ENCODE measurements around the gene S100A5.
"Not testable (repeated sequence)": the region's sequence is repeated elsewhere in the genome, so short reads cannot be mapped to it uniquely, and the experiment has no call there.

S100A5 gene

DNA sequence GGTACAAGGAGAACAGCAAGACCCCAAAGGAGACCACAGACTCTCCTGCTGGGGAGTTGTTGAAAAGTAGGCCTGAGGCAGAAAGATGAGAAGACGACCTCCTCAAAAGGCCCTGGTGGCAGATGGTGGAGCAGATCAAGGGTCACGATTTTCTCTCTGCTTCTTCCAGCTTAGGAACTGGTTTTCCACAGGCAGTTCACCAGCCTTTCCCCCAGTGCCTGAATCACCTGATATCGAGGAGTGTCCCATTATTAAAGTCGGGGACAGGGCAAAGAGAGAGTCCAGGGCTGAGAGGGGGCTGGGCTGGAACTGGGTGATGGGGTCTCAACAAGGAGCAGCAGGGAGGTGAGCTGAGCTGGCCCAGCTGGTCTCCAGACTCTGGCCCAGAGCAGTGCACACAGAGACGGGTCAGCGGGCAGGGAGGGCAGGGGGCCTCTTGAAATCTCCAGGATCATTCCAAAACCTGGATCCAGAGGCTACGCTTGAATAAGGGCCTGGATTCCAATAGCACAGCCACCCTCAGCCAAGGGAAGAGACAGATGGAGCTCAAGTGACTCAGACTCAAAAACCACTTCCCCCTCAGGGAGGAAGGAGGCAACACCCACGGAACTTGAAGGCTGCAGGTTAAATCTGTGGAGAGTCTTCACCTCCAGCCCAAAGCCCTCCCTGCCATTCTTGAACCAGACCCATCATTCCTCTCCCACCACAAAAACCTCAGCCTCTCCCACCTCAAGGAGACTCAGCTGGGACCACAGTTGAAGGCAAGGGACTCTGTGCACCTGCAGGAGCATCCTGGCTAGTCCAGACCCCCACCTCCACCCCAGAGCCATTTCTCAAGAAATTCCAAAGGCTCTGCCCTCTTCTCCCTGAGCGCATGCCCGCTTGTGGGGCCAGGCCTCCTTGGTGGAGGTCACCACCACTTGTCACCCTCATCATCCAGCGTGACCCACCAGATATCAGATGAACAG lies at the start of gene S100A5:
Gene S100A5 (minus strand): TSS at position 541 of the 968 bp plus-strand sequence. CDS start 743 bp downstream, outside the sequence.
- ATAC-seq (replicated peaks; ENCODE audit: extremely low read depth, poor library complexity, severe bottlenecking) = no peak
- H3K27ac Mint-ChIP-seq (ENCODE audit: low read depth) = peak within 1 kb of the TSS; percentile 89
- H3K4me1 Mint-ChIP-seq = peaks cover 72% of the 10 kb centered on the region
- no peaks in the 10 kb centered on the region for H3K27me3 Mint-ChIP-seq
- peaks cover 33% of the 10 kb centered on the region for H3K36me3 Mint-ChIP-seq (ENCODE audit: insufficient read depth)
- H3K4me3 Mint-ChIP-seq = peak within 1 kb of the TSS; percentile 65
- no peak for DNase-seq (ENCODE audit: low spot score in 2 of 2)
- H3K9me3 Mint-ChIP-seq = no peaks in the 10 kb centered on the region

GRCh38 chr1:153588482-153588881 lies 47.7 kb upstream of the S100A5 start:
- no peak for DNase-seq (ENCODE audit: low spot score in 2 of 2)
- Mint-ChIP-seq H3K36me3 (ENCODE audit: insufficient read depth) (peaks cover 2% of the 10 kb centered on the region), H3K27me3 (peaks cover 32% of the 10 kb centered on the region), H3K4me1 (no peaks in the 10 kb centered on the region), H3K27ac (ENCODE audit: low read depth) (no peak overlapping the region), H3K9me3 (no peaks in the 10 kb centered on the region), H3K4me3 (no peak overlapping the region)
- no peak for ATAC-seq (replicated peaks; ENCODE audit: extremely low read depth, poor library complexity, severe bottlenecking)

DNA sequence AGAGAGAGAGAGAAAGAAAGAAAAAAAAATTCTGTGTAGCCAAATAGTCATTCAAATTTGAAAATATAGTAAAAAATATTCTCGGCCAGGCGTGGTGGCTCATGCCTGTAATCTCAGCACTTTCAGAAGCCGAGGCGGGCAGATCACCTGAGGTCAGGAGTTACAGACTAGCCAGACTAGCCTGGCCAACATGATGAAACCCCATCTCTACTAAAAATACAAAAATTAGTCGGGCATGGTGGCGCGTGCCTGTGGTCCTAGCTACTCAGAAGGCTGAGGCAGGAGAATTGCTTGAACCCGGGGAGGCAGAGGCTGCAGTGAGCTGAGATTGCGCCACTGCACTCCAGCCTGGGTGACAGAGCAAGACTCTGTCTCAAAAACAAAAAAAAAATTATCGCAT lies 47.3 kb upstream of the S100A5 start:
- not testable (repeated sequence) for DNase-seq (ENCODE audit: low spot score in 2 of 2); H3K36me3 Mint-ChIP-seq (ENCODE audit: insufficient read depth); H3K4me1 Mint-ChIP-seq; H3K4me3 Mint-ChIP-seq; H3K9me3 Mint-ChIP-seq; H3K27ac Mint-ChIP-seq (ENCODE audit: low read depth); ATAC-seq (replicated peaks; ENCODE audit: extremely low read depth, poor library complexity, severe bottlenecking)
- peaks cover 32% of the 10 kb centered on the region for H3K27me3 Mint-ChIP-seq

DNA sequence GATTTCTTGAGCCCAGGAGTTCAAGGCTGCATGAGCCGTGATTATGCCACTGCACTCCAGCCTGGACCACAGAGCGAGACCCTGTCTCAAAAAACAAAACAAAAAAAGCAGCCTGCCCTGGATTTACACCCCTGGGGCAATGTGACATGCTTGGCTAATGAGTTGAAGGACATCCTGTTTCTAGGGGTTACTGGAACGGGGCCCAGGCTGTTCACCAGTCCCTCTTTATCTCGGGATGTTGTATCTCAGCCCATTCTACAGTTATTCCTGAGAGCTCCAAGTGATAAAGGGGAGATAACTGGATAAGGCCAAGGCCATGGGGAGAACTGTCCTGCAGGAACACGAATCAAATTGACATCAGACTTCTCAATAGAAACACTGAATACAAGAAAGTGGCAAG lies 46.6 kb upstream of the S100A5 start:
- no peaks in the 10 kb centered on the region for H3K9me3 Mint-ChIP-seq
- no peak overlapping the region for H3K27ac Mint-ChIP-seq (ENCODE audit: low read depth)
- peaks cover 32% of the 10 kb centered on the region for H3K27me3 Mint-ChIP-seq
- no peak for ATAC-seq (replicated peaks; ENCODE audit: extremely low read depth, poor library complexity, severe bottlenecking)
- H3K36me3 Mint-ChIP-seq (ENCODE audit: insufficient read depth) = peaks cover 2% of the 10 kb centered on the region
- DNase-seq (ENCODE audit: low spot score in 2 of 2) = no peak
- no peak overlapping the region for H3K4me3 Mint-ChIP-seq
- H3K4me1 Mint-ChIP-seq = no peaks in the 10 kb centered on the region

DNA sequence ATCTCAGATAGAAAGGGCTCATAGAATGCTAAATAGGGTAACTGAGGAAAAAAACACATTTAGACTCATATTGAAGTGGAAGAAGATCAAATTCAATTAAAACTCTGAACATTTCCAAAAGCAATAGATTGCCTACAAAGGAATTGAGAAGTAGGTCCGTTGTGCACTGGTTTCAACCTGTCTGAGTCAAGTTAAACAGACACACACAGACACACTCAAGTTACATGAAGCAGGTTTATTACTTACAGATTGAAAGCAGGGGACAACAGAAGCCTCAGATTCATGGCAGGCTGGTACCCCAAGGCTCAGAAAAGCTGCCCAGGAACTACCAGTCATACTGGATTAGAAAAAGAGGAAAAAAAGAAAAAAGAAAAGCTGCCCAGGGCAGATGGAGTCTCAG lies 45.6 kb upstream of the S100A5 start:
- H3K4me3 Mint-ChIP-seq = no peak overlapping the region
- H3K9me3 Mint-ChIP-seq = no peaks in the 10 kb centered on the region
- peaks cover 2% of the 10 kb centered on the region for H3K36me3 Mint-ChIP-seq (ENCODE audit: insufficient read depth)
- H3K27me3 Mint-ChIP-seq = peaks cover 32% of the 10 kb centered on the region
- no peak for ATAC-seq (replicated peaks; ENCODE audit: extremely low read depth, poor library complexity, severe bottlenecking)
- DNase-seq (ENCODE audit: low spot score in 2 of 2) = no peak
- H3K4me1 Mint-ChIP-seq = no peaks in the 10 kb centered on the region
- no peak overlapping the region for H3K27ac Mint-ChIP-seq (ENCODE audit: low read depth)

DNA sequence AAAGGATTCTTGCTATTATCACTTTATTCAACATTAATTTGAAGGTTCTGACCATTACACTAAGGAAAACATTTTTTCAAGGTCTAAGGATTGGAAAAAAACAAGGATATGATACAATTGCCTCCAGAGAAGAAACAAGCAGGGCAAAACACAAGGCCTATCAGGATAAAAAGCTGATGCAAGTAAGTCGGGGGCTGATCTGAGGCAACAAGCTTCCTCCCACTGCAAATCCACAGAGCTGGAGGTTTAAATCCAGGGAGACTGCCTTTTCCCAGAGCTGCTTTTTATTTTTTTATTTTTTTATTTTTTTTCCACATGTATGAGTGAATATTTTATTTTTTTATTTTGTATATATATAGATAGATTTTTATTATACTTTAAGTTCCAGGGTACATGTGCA lies 44.3 kb upstream of the S100A5 start:
- DNase-seq (ENCODE audit: low spot score in 2 of 2) = no peak
- no peak for ATAC-seq (replicated peaks; ENCODE audit: extremely low read depth, poor library complexity, severe bottlenecking)
- Mint-ChIP-seq H3K36me3 (ENCODE audit: insufficient read depth) (peaks cover 2% of the 10 kb centered on the region), H3K27ac (ENCODE audit: low read depth) (no peak overlapping the region), H3K4me3 (no peak overlapping the region), H3K4me1 (no peaks in the 10 kb centered on the region), H3K27me3 (peaks cover 32% of the 10 kb centered on the region), H3K9me3 (no peaks in the 10 kb centered on the region)

DNA sequence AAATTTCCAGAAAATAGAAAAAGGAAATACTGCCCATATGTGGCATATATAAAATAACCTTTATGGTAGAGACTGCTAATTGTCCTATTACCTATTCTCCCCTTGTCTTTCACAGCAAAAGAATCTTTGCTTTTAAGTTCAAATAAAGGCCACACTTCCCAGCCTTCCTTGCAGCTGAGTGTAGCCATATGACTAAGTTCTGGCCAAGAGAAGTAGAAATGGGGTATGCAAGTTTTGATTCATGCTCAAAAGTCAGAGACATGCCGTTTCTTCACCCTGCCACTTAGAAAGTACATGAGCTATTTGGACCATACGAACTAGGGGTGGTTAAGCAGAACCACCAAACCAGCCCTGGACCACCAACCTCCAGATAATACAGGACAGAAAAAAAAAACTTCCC lies 43.2 kb upstream of the S100A5 start:
- Mint-ChIP-seq H3K4me3 (no peak overlapping the region), H3K36me3 (ENCODE audit: insufficient read depth) (peaks cover 2% of the 10 kb centered on the region), H3K4me1 (no peaks in the 10 kb centered on the region), H3K9me3 (no peaks in the 10 kb centered on the region), H3K27ac (ENCODE audit: low read depth) (no peak overlapping the region), H3K27me3 (peaks cover 40% of the 10 kb centered on the region)
- DNase-seq (ENCODE audit: low spot score in 2 of 2) (no peak), ATAC-seq (replicated peaks; ENCODE audit: extremely low read depth, poor library complexity, severe bottlenecking) (no peak)

DNA sequence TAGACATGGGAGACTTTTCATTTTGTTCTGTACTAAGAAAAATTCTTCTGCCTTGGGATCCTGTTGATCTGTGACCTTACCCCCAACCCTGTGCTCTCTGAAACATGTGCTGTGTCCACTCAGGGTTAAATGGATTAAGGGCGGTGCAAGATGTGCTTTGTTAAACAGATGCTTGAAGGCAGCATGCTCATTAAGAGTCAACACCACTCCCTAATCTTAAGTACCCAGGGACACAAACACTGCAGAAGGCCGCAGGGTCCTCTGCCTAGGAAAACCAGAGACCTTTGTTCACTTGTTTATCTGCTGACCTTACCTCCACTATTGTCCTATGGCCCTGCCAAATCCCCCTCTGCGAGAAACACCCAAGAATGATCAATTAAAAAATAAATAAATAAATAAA lies 42.8 kb upstream of the S100A5 start:
- H3K9me3 Mint-ChIP-seq; ATAC-seq (replicated peaks; ENCODE audit: extremely low read depth, poor library complexity, severe bottlenecking); H3K4me1 Mint-ChIP-seq; DNase-seq (ENCODE audit: low spot score in 2 of 2); H3K36me3 Mint-ChIP-seq (ENCODE audit: insufficient read depth); H3K27ac Mint-ChIP-seq (ENCODE audit: low read depth); H3K4me3 Mint-ChIP-seq: not testable (repeated sequence)
- peaks cover 45% of the 10 kb centered on the region for H3K27me3 Mint-ChIP-seq

DNA sequence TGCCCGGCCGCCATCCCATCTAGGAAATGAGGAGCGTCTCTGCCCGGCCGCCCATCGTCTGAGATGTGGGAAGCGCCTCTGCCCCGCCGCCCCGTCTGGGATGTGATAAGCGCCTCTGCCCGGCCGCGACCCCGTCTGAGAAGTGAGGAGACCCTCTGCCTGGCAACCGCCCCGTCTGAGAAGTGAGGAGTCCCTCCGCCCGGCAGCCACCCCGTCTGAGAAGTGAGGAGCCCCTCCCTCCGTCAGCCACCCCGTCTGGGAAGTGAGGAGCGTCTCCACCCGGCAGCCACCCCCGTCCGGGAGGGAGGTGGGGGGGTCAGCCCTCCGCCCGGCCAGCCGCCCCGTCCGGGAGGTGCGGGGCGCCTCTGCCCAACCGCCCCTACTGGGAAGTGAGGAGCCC lies 42.1 kb upstream of the S100A5 start:
- H3K9me3 Mint-ChIP-seq; H3K4me3 Mint-ChIP-seq; H3K4me1 Mint-ChIP-seq; H3K36me3 Mint-ChIP-seq (ENCODE audit: insufficient read depth); ATAC-seq (replicated peaks; ENCODE audit: extremely low read depth, poor library complexity, severe bottlenecking); DNase-seq (ENCODE audit: low spot score in 2 of 2); H3K27ac Mint-ChIP-seq (ENCODE audit: low read depth): not testable (repeated sequence)
- H3K27me3 Mint-ChIP-seq = peaks cover 52% of the 10 kb centered on the region

DNA sequence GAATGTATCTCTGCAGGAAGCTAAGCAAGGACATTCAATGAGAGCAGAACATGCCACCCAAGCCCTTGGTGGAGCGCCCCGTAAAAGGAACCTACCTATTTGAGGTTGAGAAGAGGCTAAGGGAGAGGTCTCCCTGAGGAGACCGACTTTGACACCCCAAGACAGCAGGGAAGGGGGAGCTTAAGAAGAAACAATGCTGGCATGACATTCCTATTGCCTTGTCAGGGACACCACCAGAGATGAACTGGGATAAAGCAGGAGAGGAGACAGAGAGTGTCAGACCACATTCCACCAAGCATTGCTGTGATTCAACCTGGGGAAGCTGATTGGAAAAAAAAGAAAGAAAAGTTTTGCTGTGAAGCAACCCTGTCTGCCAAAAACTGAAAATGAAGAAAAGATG lies 38.2 kb upstream of the S100A5 start:
- ATAC-seq (replicated peaks; ENCODE audit: extremely low read depth, poor library complexity, severe bottlenecking) = no peak
- no peak overlapping the region for H3K4me3 Mint-ChIP-seq
- no peak for DNase-seq (ENCODE audit: low spot score in 2 of 2)
- no peaks in the 10 kb centered on the region for H3K4me1 Mint-ChIP-seq
- peaks cover 37% of the 10 kb centered on the region for H3K27me3 Mint-ChIP-seq
- H3K27ac Mint-ChIP-seq (ENCODE audit: low read depth) = no peak overlapping the region
- H3K9me3 Mint-ChIP-seq = no peaks in the 10 kb centered on the region
- peaks cover 2% of the 10 kb centered on the region for H3K36me3 Mint-ChIP-seq (ENCODE audit: insufficient read depth)

- Mint-ChIP-seq H3K36me3 (ENCODE audit: insufficient read depth) (peaks cover under 1% of the 10 kb centered on the region), H3K27me3 (peaks cover 35% of the 10 kb centered on the region), H3K27ac (ENCODE audit: low read depth) (no peak overlapping the region), H3K4me1 (no peaks in the 10 kb centered on the region), H3K4me3 (no peak overlapping the region), H3K9me3 (no peaks in the 10 kb centered on the region)
- ATAC-seq (replicated peaks; ENCODE audit: extremely low read depth, poor library complexity, severe bottlenecking) (no peak), DNase-seq (ENCODE audit: low spot score in 2 of 2) (no peak)
Observed at GRCh38 chr1:153578490-153578889, 37.8 kb upstream of the S100A5 start.

DNA sequence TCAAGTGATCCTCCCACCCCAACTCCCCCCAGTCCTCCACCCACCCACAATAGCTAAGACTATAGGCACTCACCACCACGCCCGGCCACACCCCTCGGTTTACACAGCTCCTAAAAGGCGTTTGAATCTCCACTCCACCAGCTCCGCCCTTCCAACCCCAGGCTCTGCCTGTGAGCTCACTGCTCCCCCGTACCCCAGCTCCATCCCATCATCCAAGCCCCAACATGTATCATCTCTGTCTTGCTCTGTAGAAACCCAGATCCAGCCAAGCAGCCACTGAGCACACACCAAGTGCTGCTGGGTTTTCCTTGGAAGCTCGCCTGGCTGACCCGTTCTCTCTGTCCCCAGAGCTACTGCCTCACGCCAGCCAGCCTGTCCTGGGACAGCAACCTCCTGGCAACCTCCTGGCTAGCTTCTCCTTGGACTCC lies 36.9 kb upstream of the S100A5 start:
- DNase-seq (ENCODE audit: low spot score in 2 of 2) = no peak
- no peak for ATAC-seq (replicated peaks; ENCODE audit: extremely low read depth, poor library complexity, severe bottlenecking)
- Mint-ChIP-seq H3K27ac (ENCODE audit: low read depth) (no peak overlapping the region), H3K4me1 (no peaks in the 10 kb centered on the region), H3K9me3 (no peaks in the 10 kb centered on the region), H3K36me3 (ENCODE audit: insufficient read depth) (no peaks in the 10 kb centered on the region), H3K4me3 (no peak overlapping the region), H3K27me3 (peaks cover 35% of the 10 kb centered on the region)

GRCh38 chr1:153577138-153577537 lies 36.4 kb upstream of the S100A5 start:
- H3K36me3 Mint-ChIP-seq (ENCODE audit: insufficient read depth) = no peaks in the 10 kb centered on the region
- no peak overlapping the region for H3K4me3 Mint-ChIP-seq
- H3K4me1 Mint-ChIP-seq = no peaks in the 10 kb centered on the region
- H3K27ac Mint-ChIP-seq (ENCODE audit: low read depth) = no peak overlapping the region
- no peaks in the 10 kb centered on the region for H3K9me3 Mint-ChIP-seq
- peaks cover 35% of the 10 kb centered on the region for H3K27me3 Mint-ChIP-seq
- ATAC-seq (replicated peaks; ENCODE audit: extremely low read depth, poor library complexity, severe bottlenecking) (no peak), DNase-seq (ENCODE audit: low spot score in 2 of 2) (no peak)

Measured in central memory CD8-positive, alpha-beta T cell (primary cell).